GM12878 (cell line): ENCODE data around the gene EIF5B.

Experiments used
- BRCA1 ChIP-seq: IDR thresholded peaks from 2 replicates; pipeline ENCODE4 v1.6.1; 2011; ENCODE audit warnings: low read depth, low read length, improper control_type of control experiment
- CBFB ChIP-seq: IDR thresholded peaks from 2 replicates; pipeline ENCODE4 v1.6.1; 2016; ENCODE audit warnings: antibody characterized with exemption, low read depth
- POLR2A ChIP-seq: IDR thresholded peaks from 2 replicates; pipeline ENCODE4 v1.6.1; 2011; ENCODE audit warnings: low read depth, mild to moderate bottlenecking, low read length
- POLR2AphosphoS5 ChIP-seq: IDR thresholded peaks from 2 replicates; pipeline ENCODE4 v1.6.1; 2011; ENCODE audit warnings: mild to moderate bottlenecking, low read length, inconsistent platforms
- RBBP5 ChIP-seq: fragments of 200-600 bp; sonication (generic); conservative IDR thresholded peaks from 2 replicates; pipeline ENCODE4 v1.6.1; 2016

- TF ChIP-seq RBBP5: no peak
- TF ChIP-seq CBFB: no peak
- TF ChIP-seq POLR2A: no peak
- TF ChIP-seq BRCA1: no peak
- no peak for TF ChIP-seq POLR2AphosphoS5
Measured at GRCh38 chr2:99424371-99424770, 87.2 kb downstream of the EIF5B start.
